Peyer's patch (tissue), 4 donors: ENCODE data around the gene KCNC1. TPM values are rescaled to one million over a fixed set of nuclear protein-coding genes. Genes with fewer than 3 reads are reported as not detected.

Source experiments
- DNase-seq, 3 donors: peaks; one replicate each; pipeline ENCODE4 v3.0.0-alpha.2; 2017 to 2019
- H3K27ac ChIP-seq, 4 donors: fragments of 200-600 bp; sonication (generic); one replicate each; pipeline ENCODE4 v1.5.1; 2016 to 2019
- H3K27me3 ChIP-seq, 2 donors: fragments of 200-600 bp; sonication (generic); one replicate each; pipeline ENCODE4 v1.5.1; 2019
- H3K36me3 ChIP-seq, 3 donors: fragments of 200-600 bp; sonication (generic); one replicate each; pipeline ENCODE4 v1.5.1; 2016 to 2019
- H3K4me1 ChIP-seq, 4 donors: fragments of 200-600 bp; sonication (generic); one replicate each; pipeline ENCODE4 v1.5.1; 2016 to 2019
- H3K4me3 ChIP-seq, 4 donors: fragments of 200-600 bp; sonication (generic); 1 replicate in 3 of 4; 2 replicates in 1 of 4; pipeline ENCODE4 v1.5.1; 2016 to 2019; ENCODE audit warnings: mild to moderate bottlenecking in 1 of 4
- H3K9me3 ChIP-seq, 4 donors: fragments of 200-600 bp; sonication (generic); one replicate each; pipeline ENCODE4 v1.5.1; 2016 to 2019; ENCODE audit warnings: mild to moderate bottlenecking in 1 of 4
- CTCF ChIP-seq, 6 experiments: fragments of 450-650 bp in 4 of 6; fragments of 200-600 bp in 2 of 6; sonication (generic) in 1 of 6; IDR thresholded peaks; one replicate each; pipeline ENCODE4 v1.5.1; 2017 to 2019; ENCODE audit warnings: antibody characterized with exemption in 6 of 6, mild to moderate bottlenecking in 3 of 6, moderate library complexity in 1 of 6
- POLR2A ChIP-seq, 2 donors: fragments of 450-650 bp; IDR thresholded peaks; one replicate each; pipeline ENCODE4 v1.5.1; 2017; ENCODE audit warnings: antibody characterized with exemption in 2 of 2, mild to moderate bottlenecking in 2 of 2, moderate library complexity in 2 of 2
- total RNA-seq, 4 donors: library from RNA; depleted of rRNA; stranded (reverse); fragments of >200 nt; gene quantifications; one replicate each; pipeline ENCODE4 v1.1.0, GENCODE V29; 2016

KCNC1 gene
- total RNA-seq, 4 donors from 2014 or later = 0.13 to 9.9 TPM; not detected in 2

- Histone ChIP-seq H3K36me3 (no peaks in the 10 kb centered on the region), H3K27ac (no peak overlapping the region), H3K9me3 (no peaks in the 10 kb centered on the region), H3K4me3 (no peak overlapping the region), H3K4me1 (peaks cover 0 to 5% (median 2%) of the 10 kb centered on the region in 4 donors), H3K27me3 (no peaks in the 10 kb centered on the region)
- peak in 1 of 3 donors; percentile 34 for DNase-seq
- no peak for TF ChIP-seq CTCF (IDR thresholded peaks at IDR 0.05)
- no peak for TF ChIP-seq POLR2A (IDR thresholded peaks at IDR 0.05)
Measured at GRCh38 chr11:17771841-17772401, 37.3 kb downstream of the KCNC1 start.

GRCh38 chr11:17772704-17773600, 38.4 kb downstream of the KCNC1 start:
- peak in 1 of 3 donors; percentile 40 for DNase-seq
- peaks cover 0 to 5% (median 2%) of the 10 kb centered on the region in 4 donors for H3K4me1 ChIP-seq
- no peaks in the 10 kb centered on the region for H3K9me3 ChIP-seq
- TF ChIP-seq CTCF (IDR thresholded peaks at IDR 0.05) = no peak
- TF ChIP-seq POLR2A (IDR thresholded peaks at IDR 0.05) = no peak
- no peak overlapping the region for H3K27ac ChIP-seq
- no peaks in the 10 kb centered on the region for H3K36me3 ChIP-seq
- no peak overlapping the region for H3K4me3 ChIP-seq
- no peaks in the 10 kb centered on the region for H3K27me3 ChIP-seq

- DNase-seq = peak in 1 of 3 donors; percentile 21
- Histone ChIP-seq H3K27ac (no peak overlapping the region), H3K27me3 (no peaks in the 10 kb centered on the region), H3K4me1 (peaks cover 0 to 5% (median 2%) of the 10 kb centered on the region in 4 donors), H3K9me3 (no peaks in the 10 kb centered on the region), H3K36me3 (no peaks in the 10 kb centered on the region), H3K4me3 (no peak overlapping the region)
- no peak for TF ChIP-seq POLR2A (IDR thresholded peaks at IDR 0.05)
- no peak for TF ChIP-seq CTCF (IDR thresholded peaks at IDR 0.05)
Measured at GRCh38 chr11:17773674-17774073, 39.1 kb downstream of the KCNC1 start.

DNA sequence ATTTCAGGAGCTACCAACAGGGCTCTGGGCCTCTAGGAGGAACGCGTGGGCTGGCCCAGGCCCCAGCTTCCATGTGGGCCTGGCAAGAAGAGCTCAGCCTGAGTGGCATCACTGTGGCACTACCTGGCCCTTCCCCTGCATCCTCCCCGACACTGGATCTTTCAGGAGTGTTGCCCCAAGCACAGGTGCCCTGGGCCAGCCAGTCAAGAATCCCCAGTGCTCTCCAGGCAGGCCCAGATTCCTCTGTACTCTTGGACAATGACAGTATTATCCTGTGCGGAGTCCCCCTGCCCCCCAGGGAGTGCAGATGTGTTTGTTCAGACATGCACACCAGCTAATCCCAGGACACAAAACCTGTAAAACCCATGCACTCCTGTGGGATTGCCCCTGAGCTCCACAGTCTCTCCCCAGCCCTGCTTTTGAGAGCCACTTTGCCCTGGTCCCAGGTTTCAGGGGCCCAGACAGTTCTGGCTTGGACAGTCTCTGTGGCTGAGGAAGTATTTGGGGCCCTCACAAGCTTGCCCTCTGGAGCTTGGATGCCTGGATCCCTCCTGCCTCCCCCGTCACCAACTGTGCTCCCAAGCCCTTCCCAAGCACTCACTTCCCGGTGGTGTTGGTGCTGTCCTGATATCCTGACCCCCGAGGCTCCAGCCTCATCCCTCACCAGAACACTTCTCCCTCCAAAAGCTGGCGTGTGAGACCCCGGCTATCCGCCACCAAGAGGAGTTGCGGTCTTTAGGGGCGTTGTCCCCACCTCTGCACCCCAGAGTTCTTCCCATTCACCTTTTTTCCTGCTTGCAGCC, 39.9 kb downstream of the KCNC1 start:
- Histone ChIP-seq H3K9me3 (no peaks in the 10 kb centered on the region), H3K27me3 (no peaks in the 10 kb centered on the region), H3K4me1 (peaks cover 0 to 5% (median 2%) of the 10 kb centered on the region in 4 donors), H3K27ac (no peak overlapping the region), H3K36me3 (no peaks in the 10 kb centered on the region), H3K4me3 (no peak overlapping the region)
- no peak for TF ChIP-seq CTCF (IDR thresholded peaks at IDR 0.05)
- no peak for TF ChIP-seq POLR2A (IDR thresholded peaks at IDR 0.05)
- DNase-seq = peak in 1 of 3 donors; percentile 39

DNA sequence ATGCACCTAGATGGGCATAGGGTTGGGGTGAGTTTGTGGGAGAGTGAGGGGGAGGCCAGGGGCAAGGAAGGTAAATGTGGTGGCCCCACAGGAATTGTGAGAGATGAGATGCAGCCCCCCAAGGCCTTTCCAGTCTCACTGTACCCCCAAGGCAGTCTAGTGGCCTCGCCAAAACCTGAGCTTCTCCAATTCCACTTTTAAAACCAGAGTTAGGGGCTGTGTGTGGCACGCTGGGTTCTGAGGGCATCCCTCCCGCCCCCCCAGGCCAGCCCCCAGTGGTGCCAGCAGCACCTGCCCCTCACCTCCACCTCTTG, 40.4 kb downstream of the KCNC1 start:
- no peaks in the 10 kb centered on the region for H3K9me3 ChIP-seq
- no peak overlapping the region for H3K4me3 ChIP-seq
- H3K4me1 ChIP-seq = peaks cover 0 to 5% (median 2%) of the 10 kb centered on the region in 4 donors
- H3K27me3 ChIP-seq = no peaks in the 10 kb centered on the region
- TF ChIP-seq POLR2A (IDR thresholded peaks at IDR 0.05) (no peak), CTCF (IDR thresholded peaks at IDR 0.05) (no peak)
- DNase-seq = peak in 1 of 3 donors; percentile 25
- H3K36me3 ChIP-seq = no peaks in the 10 kb centered on the region
- H3K27ac ChIP-seq = no peak overlapping the region
